Peyer's patch (tissue), 4 donors: ENCODE data around the gene CCDC117. TPM values are rescaled to one million over a fixed set of nuclear protein-coding genes. Genes with fewer than 3 reads are reported as not detected.
"Not testable (repeated sequence)": the region's sequence is repeated elsewhere in the genome, so short reads cannot be mapped to it uniquely, and the experiment has no call there.

ENCODE experiments used
- DNase-seq, 3 donors: peaks; one replicate each; pipeline ENCODE4 v3.0.0-alpha.2; 2017 to 2019
- H3K27ac ChIP-seq, 4 donors: fragments of 200-600 bp; sonication (generic); one replicate each; pipeline ENCODE4 v1.5.1; 2016 to 2019
- H3K27me3 ChIP-seq, 2 donors: fragments of 200-600 bp; sonication (generic); one replicate each; pipeline ENCODE4 v1.5.1; 2019
- H3K36me3 ChIP-seq, 3 donors: fragments of 200-600 bp; sonication (generic); one replicate each; pipeline ENCODE4 v1.5.1; 2016 to 2019
- H3K4me1 ChIP-seq, 4 donors: fragments of 200-600 bp; sonication (generic); one replicate each; pipeline ENCODE4 v1.5.1; 2016 to 2019
- H3K4me3 ChIP-seq, 4 donors: fragments of 200-600 bp; sonication (generic); 1 replicate in 3 of 4; 2 replicates in 1 of 4; pipeline ENCODE4 v1.5.1; 2016 to 2019; ENCODE audit warnings: mild to moderate bottlenecking in 1 of 4
- H3K9me3 ChIP-seq, 4 donors: fragments of 200-600 bp; sonication (generic); one replicate each; pipeline ENCODE4 v1.5.1; 2016 to 2019; ENCODE audit warnings: mild to moderate bottlenecking in 1 of 4
- POLR2A ChIP-seq, 2 donors: fragments of 450-650 bp; IDR thresholded peaks; one replicate each; pipeline ENCODE4 v1.5.1; 2017; ENCODE audit warnings: antibody characterized with exemption in 2 of 2, mild to moderate bottlenecking in 2 of 2, moderate library complexity in 2 of 2
- total RNA-seq, 4 donors: library from RNA; depleted of rRNA; stranded (reverse); fragments of >200 nt; gene quantifications; one replicate each; pipeline ENCODE4 v1.1.0, GENCODE V29; 2016
- TF ChIP-seq, protein P1 (sequence below), 6 experiments: fragments of 450-650 bp in 4 of 6; fragments of 200-600 bp in 2 of 6; sonication (generic) in 1 of 6; IDR thresholded peaks; one replicate each; pipeline ENCODE4 v1.5.1; 2017 to 2019; ENCODE audit warnings: antibody characterized with exemption in 6 of 6, mild to moderate bottlenecking in 3 of 6, moderate library complexity in 1 of 6

The CCDC117 gene
- total RNA-seq, 4 donors from 2014 or later: 6.3 to 23.9 (median 14.2) TPM

DNA sequence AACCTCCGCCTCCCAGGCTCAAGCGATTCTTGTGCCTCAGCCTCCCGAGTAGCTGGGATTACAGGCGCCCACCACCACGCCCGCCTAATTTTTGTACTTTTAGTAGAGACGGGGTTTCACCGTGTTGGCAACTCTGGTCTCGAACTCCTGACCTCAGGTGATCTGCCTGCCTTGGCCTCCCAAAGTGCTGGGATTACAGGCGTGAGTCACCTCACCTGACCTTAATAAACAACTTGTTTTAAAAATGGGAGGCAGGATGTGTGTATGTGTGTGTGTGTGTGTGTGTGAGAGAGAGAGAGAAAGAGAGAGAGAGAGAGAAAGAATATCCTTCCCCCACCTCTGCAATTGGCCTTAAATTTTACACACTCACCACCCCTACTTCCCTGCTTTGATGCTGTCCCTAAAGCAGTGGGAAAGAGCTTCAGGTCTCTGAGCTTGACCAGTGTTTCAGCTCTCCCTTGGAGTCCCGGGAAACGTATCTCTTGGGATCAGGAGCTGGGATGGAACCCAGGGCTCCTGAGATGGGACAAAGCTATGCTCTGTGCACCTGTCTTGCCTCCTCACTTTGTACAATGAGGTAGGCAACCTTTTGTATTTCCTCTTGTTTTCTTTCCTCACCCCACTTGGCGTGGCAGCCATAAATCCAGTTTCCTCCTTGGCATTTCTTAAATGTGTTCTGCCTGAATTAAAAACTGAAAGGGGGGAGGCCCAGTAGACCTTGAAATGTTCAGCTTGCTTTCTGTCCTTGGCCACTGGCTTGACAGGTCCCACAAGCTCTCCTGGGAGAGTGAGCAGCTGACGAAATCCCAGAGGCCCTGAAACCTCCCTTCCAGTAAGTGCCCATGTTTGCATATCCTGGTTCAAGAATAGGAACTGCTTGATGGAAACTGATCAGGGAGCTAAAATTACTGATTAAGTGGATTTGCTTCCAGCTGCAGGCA is 45.7 kb downstream of the CCDC117 start:
- Histone ChIP-seq H3K4me3 (no peak overlapping the region), H3K36me3 (no peaks in the 10 kb centered on the region), H3K4me1 (peaks cover 0 to 29% (median 2%) of the 10 kb centered on the region in 4 donors), H3K27me3 (no peaks in the 10 kb centered on the region), H3K27ac (peak overlapping the region; percentile 13 to 61 (median 39)), H3K9me3 (no peaks in the 10 kb centered on the region)
- TF ChIP-seq, protein P1, sequence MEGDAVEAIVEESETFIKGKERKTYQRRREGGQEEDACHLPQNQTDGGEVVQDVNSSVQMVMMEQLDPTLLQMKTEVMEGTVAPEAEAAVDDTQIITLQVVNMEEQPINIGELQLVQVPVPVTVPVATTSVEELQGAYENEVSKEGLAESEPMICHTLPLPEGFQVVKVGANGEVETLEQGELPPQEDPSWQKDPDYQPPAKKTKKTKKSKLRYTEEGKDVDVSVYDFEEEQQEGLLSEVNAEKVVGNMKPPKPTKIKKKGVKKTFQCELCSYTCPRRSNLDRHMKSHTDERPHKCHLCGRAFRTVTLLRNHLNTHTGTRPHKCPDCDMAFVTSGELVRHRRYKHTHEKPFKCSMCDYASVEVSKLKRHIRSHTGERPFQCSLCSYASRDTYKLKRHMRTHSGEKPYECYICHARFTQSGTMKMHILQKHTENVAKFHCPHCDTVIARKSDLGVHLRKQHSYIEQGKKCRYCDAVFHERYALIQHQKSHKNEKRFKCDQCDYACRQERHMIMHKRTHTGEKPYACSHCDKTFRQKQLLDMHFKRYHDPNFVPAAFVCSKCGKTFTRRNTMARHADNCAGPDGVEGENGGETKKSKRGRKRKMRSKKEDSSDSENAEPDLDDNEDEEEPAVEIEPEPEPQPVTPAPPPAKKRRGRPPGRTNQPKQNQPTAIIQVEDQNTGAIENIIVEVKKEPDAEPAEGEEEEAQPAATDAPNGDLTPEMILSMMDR (IDR thresholded peaks at IDR 0.05): no peak
- no peak for TF ChIP-seq POLR2A (IDR thresholded peaks at IDR 0.05)
- DNase-seq: peak in 1 of 3 donors; percentile 59

DNA sequence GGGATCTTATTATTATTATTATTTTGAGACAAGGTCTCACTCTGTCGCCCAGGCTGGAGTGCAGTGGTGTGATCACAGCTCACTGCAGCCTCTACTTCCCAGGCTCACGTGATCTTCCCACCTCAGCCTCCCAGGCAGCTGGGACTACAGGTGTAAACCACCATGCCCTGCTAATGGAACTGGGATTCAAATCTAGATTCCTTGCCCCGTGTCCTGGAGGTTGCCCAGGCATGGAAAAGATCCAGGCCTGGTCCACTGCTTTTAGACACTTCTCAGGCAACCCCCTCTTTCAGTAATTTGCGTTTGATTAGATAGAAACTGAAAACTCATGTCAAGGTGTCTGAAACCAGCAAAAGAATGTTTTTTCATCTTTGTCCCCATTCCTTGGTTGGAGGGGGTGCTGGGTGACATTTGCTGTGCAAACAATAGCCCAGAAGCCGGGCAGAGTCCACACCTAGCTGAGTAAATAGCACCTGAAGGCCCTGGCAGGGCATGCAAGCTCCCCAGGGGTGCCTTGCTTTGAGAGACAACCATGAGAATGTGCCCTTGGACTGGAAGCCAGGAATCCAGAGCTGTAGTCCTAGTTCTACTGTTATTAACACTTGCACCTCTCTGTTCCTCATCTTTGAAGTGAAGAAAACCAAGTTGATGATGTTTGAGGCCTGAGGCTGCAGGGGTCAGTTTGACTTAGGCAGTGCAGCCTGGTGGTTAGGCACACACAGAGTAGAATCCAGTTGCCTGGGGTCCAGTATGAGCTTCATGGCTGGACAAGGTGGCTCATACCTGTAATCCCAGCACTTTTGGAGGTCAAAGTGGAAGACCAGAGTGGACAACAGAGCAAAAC is 47.0 kb downstream of the CCDC117 start:
- no peak for DNase-seq
- Histone ChIP-seq H3K4me1 (peaks cover 0 to 29% (median 2%) of the 10 kb centered on the region in 4 donors), H3K4me3 (no peak overlapping the region), H3K9me3 (no peaks in the 10 kb centered on the region), H3K36me3 (no peaks in the 10 kb centered on the region), H3K27ac (peak overlapping the region; percentile 13 to 61 (median 28)), H3K27me3 (no peaks in the 10 kb centered on the region)
- TF ChIP-seq, protein P1 (IDR thresholded peaks at IDR 0.05): no peak
- TF ChIP-seq POLR2A (IDR thresholded peaks at IDR 0.05): no peak

DNA sequence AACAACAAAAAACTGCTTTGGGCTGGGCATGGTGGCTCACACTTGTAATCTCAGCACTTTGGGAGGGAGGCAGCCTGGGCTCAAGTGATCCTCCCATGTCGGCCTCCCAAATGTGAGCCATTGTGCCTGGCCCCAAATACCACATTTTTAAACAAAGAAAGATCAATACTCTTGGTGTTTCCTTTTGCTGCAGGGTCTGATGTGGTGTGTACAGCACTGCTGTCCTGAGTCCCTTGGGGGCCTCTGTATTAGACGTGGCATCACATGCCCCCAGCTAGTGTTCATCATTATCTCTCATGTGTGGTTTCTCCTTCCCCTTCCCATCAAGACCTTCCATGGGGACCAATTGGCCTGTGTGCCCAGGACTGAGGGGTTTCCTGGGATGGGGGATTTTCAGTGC is 48.4 kb downstream of the CCDC117 start:
- H3K4me3 ChIP-seq: no peak overlapping the region
- no peaks in the 10 kb centered on the region for H3K27me3 ChIP-seq
- H3K4me1 ChIP-seq: peaks cover 0 to 29% (median 2%) of the 10 kb centered on the region in 4 donors
- no peaks in the 10 kb centered on the region for H3K36me3 ChIP-seq
- no peaks in the 10 kb centered on the region for H3K9me3 ChIP-seq
- no peak for DNase-seq
- no peak for TF ChIP-seq POLR2A (IDR thresholded peaks at IDR 0.05)
- TF ChIP-seq, protein P1 (IDR thresholded peaks at IDR 0.05): no peak
- peak overlapping the region in 1 of 4 donors; percentile 0 for H3K27ac ChIP-seq

DNA sequence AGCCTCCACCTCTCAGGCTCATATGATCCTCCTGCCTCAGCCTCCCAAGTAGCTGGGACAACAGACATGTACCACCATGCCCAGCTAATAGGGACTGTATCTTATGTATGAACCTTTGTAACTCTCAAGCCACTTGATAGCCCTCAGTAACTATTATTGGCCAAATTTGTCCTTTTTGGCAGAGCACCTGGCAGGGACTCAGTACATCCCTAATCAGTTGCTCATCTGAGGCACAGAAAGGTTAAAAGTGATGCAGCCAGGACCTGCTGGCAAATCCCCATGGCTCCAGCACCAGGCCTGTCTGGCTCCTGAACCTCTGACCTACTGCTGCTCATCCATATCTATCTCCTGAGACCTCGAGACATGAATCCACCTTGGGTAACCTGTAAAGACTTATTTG is 49.0 kb downstream of the CCDC117 start:
- H3K4me1 ChIP-seq: peaks cover 0 to 29% (median 2%) of the 10 kb centered on the region in 4 donors
- TF ChIP-seq, protein P1 (IDR thresholded peaks at IDR 0.05): no peak
- no peak for TF ChIP-seq POLR2A (IDR thresholded peaks at IDR 0.05)
- DNase-seq: no peak

DNA sequence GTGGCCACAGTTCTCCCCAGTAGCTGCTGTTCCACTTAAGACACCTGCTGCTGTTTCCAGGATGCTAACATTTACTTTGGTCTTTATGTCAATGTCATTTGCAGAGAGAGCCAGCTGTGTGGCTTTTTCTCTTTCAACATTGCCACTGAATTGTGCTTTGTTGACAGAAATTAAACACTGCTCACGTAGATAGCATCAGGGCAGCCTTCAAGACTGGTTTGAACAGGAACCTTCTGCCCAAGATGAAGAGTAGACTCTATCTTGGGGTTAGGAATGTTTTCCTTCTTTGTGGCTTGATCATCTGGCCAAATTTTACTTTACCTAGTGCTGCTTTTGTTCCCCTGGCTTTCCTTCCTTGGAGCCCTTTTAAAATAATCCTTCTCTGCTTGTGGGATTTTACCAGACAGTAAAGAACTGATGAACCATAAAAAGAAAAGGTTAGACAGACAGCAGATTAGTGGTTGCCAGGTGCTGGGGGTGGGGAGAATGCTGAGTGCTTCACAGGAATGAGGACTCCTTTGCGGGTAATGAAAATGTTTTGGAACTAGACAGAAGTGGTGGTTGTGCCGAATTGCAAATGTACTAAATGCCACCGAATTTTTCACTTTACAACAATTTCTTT is 50.5 kb downstream of the CCDC117 start:
- no peaks in the 10 kb centered on the region for H3K9me3 ChIP-seq
- H3K27me3 ChIP-seq: no peaks in the 10 kb centered on the region
- peak overlapping the region in 2 of 4 donors; percentile 28 to 48 for H3K27ac ChIP-seq
- H3K4me1 ChIP-seq: peaks cover 0 to 23% (median 2%) of the 10 kb centered on the region in 4 donors
- H3K36me3 ChIP-seq: no peaks in the 10 kb centered on the region
- H3K4me3 ChIP-seq: no peak overlapping the region
- no peak for DNase-seq
- TF ChIP-seq POLR2A (IDR thresholded peaks at IDR 0.05): no peak
- TF ChIP-seq, protein P1 (IDR thresholded peaks at IDR 0.05): no peak

More for the DNA sequence above, 49.0 kb downstream of the CCDC117 start:
- H3K9me3 ChIP-seq: no peaks in the 10 kb centered on the region
- H3K27ac ChIP-seq: peak overlapping the region in 1 of 4 donors; percentile 44
- H3K36me3 ChIP-seq: no peaks in the 10 kb centered on the region
- no peak overlapping the region for H3K4me3 ChIP-seq
- no peaks in the 10 kb centered on the region for H3K27me3 ChIP-seq

DNA sequence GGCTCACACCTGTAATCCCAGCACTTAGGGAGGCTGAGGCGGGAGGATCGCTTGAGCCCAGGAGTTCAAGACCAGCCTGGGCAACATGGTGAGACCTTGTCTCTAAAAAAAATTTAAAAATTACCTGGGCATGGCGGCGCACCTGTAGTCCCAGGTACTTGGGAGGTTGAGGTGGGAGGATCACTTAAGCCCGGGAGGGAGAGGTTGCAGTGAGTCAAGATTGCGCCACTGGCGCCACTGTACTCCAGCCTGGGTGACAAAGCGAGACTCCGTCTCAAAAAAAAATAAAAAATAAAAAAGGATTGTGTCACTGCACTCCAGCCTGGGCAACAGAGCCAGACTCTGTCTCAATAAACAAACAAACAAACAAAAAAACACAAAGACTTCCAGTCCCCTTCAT is 52.0 kb downstream of the CCDC117 start:
- H3K36me3 ChIP-seq, H3K27ac ChIP-seq, H3K4me3 ChIP-seq, H3K27me3 ChIP-seq, H3K9me3 ChIP-seq, DNase-seq: not testable (repeated sequence)
- peaks cover 0 to 14% (median 2%) of the 10 kb centered on the region in 4 donors for H3K4me1 ChIP-seq

DNA sequence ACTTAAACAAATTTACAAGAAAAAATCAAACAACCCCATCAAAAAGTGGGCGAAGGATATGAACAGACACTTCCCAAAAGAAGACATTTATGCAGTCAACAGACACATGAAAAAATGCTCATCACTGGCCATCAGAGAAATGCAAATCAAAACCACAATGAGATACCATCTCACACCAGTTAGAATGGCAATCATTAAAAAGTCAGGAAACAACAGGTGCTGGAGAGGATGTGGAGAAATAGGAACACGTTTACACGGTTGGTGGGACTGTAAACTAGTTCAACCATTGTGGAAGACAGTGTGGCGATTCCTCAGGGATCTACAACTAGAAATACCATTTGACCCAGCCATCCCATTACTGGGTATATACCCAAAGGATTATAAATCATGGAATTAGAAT is 53.9 kb downstream of the CCDC117 start:
- not testable (repeated sequence) for DNase-seq, H3K9me3 ChIP-seq, H3K27me3 ChIP-seq, H3K4me3 ChIP-seq, H3K36me3 ChIP-seq, H3K27ac ChIP-seq
- peaks cover 0 to 13% (median 0%) of the 10 kb centered on the region in 4 donors for H3K4me1 ChIP-seq
